K562 (cell line): ENCODE results near the gene PPP6R1. TPM values are rescaled to one million over a fixed set of nuclear protein-coding genes. Genes with fewer than 3 reads are reported as not detected.
A peak's percentile ranks its signal among the peaks of the same experiment; 100 is the strongest.

Source experiments
- ATAC-seq: fragments of 200-7000 bp; cut with Tn5 transposase; 3 replicates; pipeline ENCODE4 v1.9.1; 2020; ENCODE audit warnings: moderate library complexity
- BruUV-seq: library from RNA; stranded (reverse); fragments of 400-500 nt; replicated peaks from 2 replicates; lab custom pipeline; 2021; lab: Mats Ljungman, UMichigan
- CTCF ChIA-PET: fragments of 300-600 bp; formaldehyde crosslinking; extraction: SDS; loops from one replicate; lab custom pipeline; 2021; ENCODE audit warnings: low intra/inter-chr PET ratio; lab: Yijun Ruan, JAX
- POLR2A ChIA-PET: fragments of 300-600, 350-650 bp; sonication (Branson Sonifier 250); formaldehyde crosslinking; extraction: SDS; loops from one replicate; lab custom pipeline; 2021; ENCODE audit warnings: antibody characterized with exemption, inconsistent platforms; lab: Yijun Ruan, JAX
- DNase-seq, 4 experiments: peaks; one replicate each; pipeline versions ENCODE4 v3.0.0 to v3.0.0-alpha.2; 2011 to 2018; ENCODE audit warnings: low spot score in 3 of 4, mixed read lengths in 3 of 4; ENCODE audit errors: extremely low read depth in 1 of 4
- FAIRE-seq: peaks from 2 replicates; lab custom pipeline; 2011; peaks lifted over from hg19 to GRCh38; lab: Jason Lieb, UNC
- H2AFZ ChIP-seq: 2 replicates; pipeline ENCODE4 v1.6.0; 2011; ENCODE audit warnings: low read depth, low read length, control low read depth, inconsistent platforms
- H3K27ac ChIP-seq: fragments of 200-600 bp; 3 replicates; pipeline ENCODE4 v1.8.0; 2011; ENCODE audit warnings: low read depth, mild to moderate bottlenecking, control low read depth, inconsistent platforms, low read length, moderate library complexity, mixed read lengths; ENCODE audit errors: extremely low read depth
- H3K27me3 ChIP-seq, 2 experiments: fragments of 300-600 bp in 1 of 2; 2 replicates in 1 of 2; 3 replicates in 1 of 2; pipeline versions ENCODE4 v1.6.0 to v1.8.0; 2011; ENCODE audit warnings: inconsistent platforms in 2 of 2, low read length in 2 of 2, mild to moderate bottlenecking in 1 of 2, mixed read lengths in 1 of 2, moderate library complexity in 1 of 2; ENCODE audit not compliant: control insufficient read depth in 2 of 2, insufficient read depth in 2 of 2
- H3K36me3 ChIP-seq: fragments of 300-600 bp; 3 replicates; pipeline ENCODE4 v1.8.0; 2011; ENCODE audit warnings: mild to moderate bottlenecking, low read length, inconsistent platforms; ENCODE audit not compliant: control insufficient read depth, insufficient read depth
- H3K4me1 ChIP-seq, 2 experiments: fragments of 200-600 bp in 1 of 2; replicated peaks in 1 of 2; 2 replicates in 1 of 2; 3 replicates in 1 of 2; pipeline versions ENCODE4 v1.5.1 to v1.8.0; 2011; ENCODE audit warnings: inconsistent platforms in 2 of 2, low read length in 2 of 2, mild to moderate bottlenecking in 1 of 2, mixed read lengths in 1 of 2, moderate library complexity in 1 of 2; ENCODE audit not compliant: control insufficient read depth in 2 of 2, insufficient read depth in 2 of 2
- H3K4me2 ChIP-seq: 2 replicates; pipeline ENCODE4 v1.6.1; 2011; ENCODE audit warnings: low read length, control low read depth, inconsistent platforms, mixed read lengths; ENCODE audit not compliant: insufficient read depth
- H3K4me3 ChIP-seq: fragments of 200-600 bp; sonication (generic), shearing (Covaris generic); 2 replicates; pipeline ENCODE4 v1.5.1; 2016; ENCODE audit warnings: control low read depth, inconsistent platforms
- H3K79me2 ChIP-seq: fragments of 200-600 bp; 3 replicates; pipeline ENCODE4 v1.8.0; 2011; ENCODE audit warnings: low read length, inconsistent platforms; ENCODE audit not compliant: control insufficient read depth, insufficient read depth
- H3K9ac ChIP-seq, 2 experiments: 2 replicates each; pipeline versions ENCODE4 v1.6.0 to v1.6.1; 2011; ENCODE audit warnings: low read depth in 2 of 2, low read length in 2 of 2, control low read depth in 1 of 2, inconsistent platforms in 1 of 2, mild to moderate bottlenecking in 1 of 2, mixed read lengths in 1 of 2; ENCODE audit not compliant: insufficient read depth in 1 of 2
- H3K9me1 ChIP-seq: one replicate; pipeline ENCODE4 v1.6.0; 2011; ENCODE audit warnings: inconsistent platforms, mild to moderate bottlenecking, low read length, moderate library complexity; ENCODE audit not compliant: control insufficient read depth, insufficient read depth
- H3K9me3 ChIP-seq: replicated peaks from 2 replicates; pipeline ENCODE4 v1.5.1; 2011; ENCODE audit warnings: low read depth, low read length, inconsistent platforms; ENCODE audit not compliant: control insufficient read depth, insufficient read depth
- H4K20me1 ChIP-seq: replicated peaks from 2 replicates; pipeline ENCODE4 v1.6.1; 2011; ENCODE audit warnings: low read length, inconsistent platforms, mixed read lengths; ENCODE audit not compliant: control insufficient read depth, insufficient read depth
- NR1H2 ChIP-seq: sonication (generic); formaldehyde crosslinking; IDR thresholded peaks from 2 replicates; pipeline ENCODE4 v1.4.0; 2020; ENCODE audit warnings: mild to moderate bottlenecking, missing genetic modification reagents
- POLR2G ChIP-seq: fragments of 200-400 bp; formaldehyde crosslinking; IDR thresholded peaks from 2 replicates; pipeline ENCODE4 v1.6.1; 2017; ENCODE audit warnings: low read depth, mild to moderate bottlenecking, antibody characterized with exemption, low read length, moderate library complexity
- SMC3 ChIP-seq: conservative IDR thresholded peaks from 2 replicates; pipeline ENCODE4 v1.6.1; 2011; ENCODE audit warnings: low read depth, low read length, improper control_type of control experiment; ENCODE audit not compliant: insufficient read depth
- ZNF740 ChIP-seq, 3 experiments: fragments of 200-800 bp in 1 of 3; sonication (Bioruptor generic) in 1 of 3; sonication (generic) in 1 of 3; formaldehyde crosslinking in 1 of 3; IDR thresholded peaks; 2 replicates each; pipeline versions ENCODE4 v1.6.1 to v1.8.0; 2016 to 2022; ENCODE audit warnings: mild to moderate bottlenecking in 2 of 3, missing compliant biosample characterization in 2 of 3, missing genetic modification characterization in 2 of 3, missing genetic modification reagents in 1 of 3
- WGBS: fragments of 100-300 bp; shearing (Covaris generic); methylation state at CpG from one replicate; pipeline ENCODE4 v1.1.6; 2016; ENCODE audit warnings: low coverage, mixed read lengths; ENCODE audit not compliant: insufficient coverage; ENCODE audit errors: missing lambda C conversion rate; 5-methylcytosine and 5-hydroxymethylcytosine counted together
- in situ Hi-C: fragments of 300-500 bp; cut with MboI; formaldehyde crosslinking; loops from 4 replicates; pipeline ENCODE4 v1.15.0; 2018; ENCODE audit warnings: inconsistent platforms, mixed read lengths
- intact Hi-C: fragments of 100-400 bp; cut with micrococcal nuclease; formaldehyde crosslinking; loops from 2 replicates; pipeline ENCODE4 v1.14.2; 2022
- polyA plus RNA-seq, 8 experiments: library from polyadenylated mRNA; depleted of rRNA in 4 of 8; stranded (reverse) in 5 of 8; unstranded in 3 of 8; fragments of >200 nt; fragmentation: Nextera tagmentation in 2 of 8; fragmentation: Illumina TruSeq in 1 of 8; extraction: Ambion mirVana in 2 of 8; extraction: Trizol in 1 of 8; gene quantifications; 2 replicates each; pipeline versions ENCODE4 v1.2.1 to v1.2.3, GENCODE V29; 2011 to 2014; ENCODE audit warnings: inconsistent platforms in 1 of 8, missing spikeins in 1 of 8
- total RNA-seq, 7 experiments: library from RNA; depleted of rRNA in 6 of 7; stranded (reverse); fragments of >200 nt in 6 of 7; fragmentation: Illumina TruSeq in 2 of 7; extraction: Trizol in 2 of 7; gene quantifications; 2 replicates each; pipeline versions ENCODE4 v1.2.1 to v1.2.3, GENCODE V29; 2011 to 2021; ENCODE audit warnings: low replicate concordance in 1 of 7

PPP6R1 gene
- total and polyA plus RNA-seq, 9 of the 15 experiments (the other 6 are each of a cell fraction or from before 2014, with no cell fraction given), result 0.48 to 135 (median 37.2) TPM

- BruUV-seq, result no TSS peak
- DNase-seq, result no peak
- H3K4me1 ChIP-seq, result peaks cover 0 to 43% of the 10 kb centered on the region in 2 experiments; a peak in 1 of 5 replicates
- TF ChIP-seq NR1H2 (CRISPR knock-in tag) (no peak), POLR2G (peak; percentile 46; the same call in 1 of the 2 replicates), ZNF740 (CRISPR knock-in tag; IDR thresholded peaks at IDR 0.05) (no peak), ZNF740 (tag; IDR thresholded peaks at IDR 0.05) (no peak), SMC3 (no peak)
- TF ChIP-seq, all 486 proteins: peak for 1
- ATAC-seq (no peak), FAIRE-seq (no peak)
- H3K4me3 ChIP-seq, result no peak overlapping the region
- H3K27me3 ChIP-seq, result no peaks in the 10 kb centered on the region
- in situ Hi-C loops (no loop called here), intact Hi-C loops (no loop called here)
- H3K27ac ChIP-seq, result no peak overlapping the region
- H3K9ac ChIP-seq, result no peak overlapping the region
- peaks cover 3% of the 10 kb centered on the region for H3K9me1 ChIP-seq
- no peak overlapping the region for H3K4me2 ChIP-seq
- no peaks in the 10 kb centered on the region for H4K20me1 ChIP-seq
- POLR2A ChIA-PET, result interaction anchor here (1.0 to 1.2 kb wide), 2 partner anchors 10 to 14 kb away, joined by 6 to 9 read pairs; no protein-coding TSS in a partner anchor
- no peaks in the 10 kb centered on the region for H3K9me3 ChIP-seq
- peaks cover 93% of the 10 kb centered on the region for H3K36me3 ChIP-seq
- H2AFZ ChIP-seq, result no peak overlapping the region
- WGBS, result 88% methylated on average over 10 of the region's 13 CpGs
- CTCF ChIA-PET, result no interaction called here
- no peaks in the 10 kb centered on the region for H3K79me2 ChIP-seq
Observed at GRCh38 chr19:55230329-55230728, 28.5 kb downstream of the PPP6R1 start.
